Pancreas (tissue), 10 donors: ENCODE results near the gene NAB2. TPM values are rescaled to one million over a fixed set of nuclear protein-coding genes. Genes with fewer than 3 reads are reported as not detected.

ENCODE experiments used
- ATAC-seq, 4 donors: fragments of 200-7000 bp; cut with Tn5 transposase; one replicate each; pipeline versions ENCODE4 v1.8.0 to v1.9.1; 2020; ENCODE audit warnings: mild to moderate bottlenecking in 4 of 4, moderate library complexity in 4 of 4
- DNase-seq, 6 donors: peaks; one replicate each; pipeline ENCODE4 v3.0.0-alpha.2; 2020
- FAIRE-seq: peaks from 2 replicates; lab custom pipeline; 2012; peaks lifted over from hg19 to GRCh38; lab: Jason Lieb, UNC
- H3K27ac ChIP-seq, 4 donors: fragments of 200-600 bp; sonication (generic); 1 replicate in 3 of 4; 2 replicates in 1 of 4; pipeline versions ENCODE4 v1.5.0 to v1.8.0; 2020
- H3K27me3 ChIP-seq, 4 donors: fragments of 200-600 bp; one replicate each; pipeline ENCODE4 v1.8.0; 2021
- H3K36me3 ChIP-seq, 3 donors: fragments of 200-600 bp; sonication (generic) in 1 of 3; one replicate each; pipeline versions ENCODE4 v1.5.0 to v1.8.0; 2020 to 2021
- H3K4me1 ChIP-seq, 3 donors: fragments of 200-600 bp; one replicate each; pipeline ENCODE4 v1.8.0; 2021
- H3K4me3 ChIP-seq, 4 donors: fragments of 200-600 bp; sonication (generic) in 2 of 4; one replicate each; pipeline versions ENCODE4 v1.5.0 to v1.8.0; 2020 to 2021
- H3K9me3 ChIP-seq, 4 donors: fragments of 200-600 bp; one replicate each; pipeline ENCODE4 v1.8.0; 2021
- CTCF ChIP-seq, 4 donors: fragments of 200-600 bp; sonication (generic) in 3 of 4; IDR thresholded peaks; one replicate each; pipeline versions ENCODE4 v1.5.0 to v1.8.0; 2021; ENCODE audit warnings: antibody characterized with exemption in 4 of 4
- WGBS, 2 donors: extraction: QIAGEN DNeasy Blood & Tissue Kit; methylation state at CpG; one replicate each; pipeline ENCODE4 v1.1.7; 2013; 5-methylcytosine and 5-hydroxymethylcytosine counted together
- intact Hi-C, 3 donors: fragments of 100-400 bp; cut with DNase I; formaldehyde crosslinking; loops; one replicate each; pipeline versions ENCODE4 v1.11.1 to v1.14.2; 2022
- polyA plus RNA-seq, 2 donors: library from polyadenylated mRNA; stranded (reverse); fragments of 200-250 nt; gene quantifications; one replicate each; pipeline ENCODE4 v1.2.3, GENCODE V29; 2013
- total RNA-seq, 6 donors: library from RNA; stranded (reverse); fragmentation: NEBNext Ultra II Directional in 4 of 6; extraction: Animal tissue kit (Norgen Biotek cat#: 25700) in 4 of 6; gene quantifications; one replicate each; pipeline versions ENCODE4 v1.2.1 to v1.2.4, GENCODE V29; 2021 to 2023
- donor health status: healthy with polysubstance abuse.
- donor health status: DM: no; HTN: no; CAD: no; lungs with moderate emphysema.
- donor health status: DM: no; HTN: no; CAD: no.
- donor health status: control.
- donor health status: control.
- donor health status: Bipolar disorder and iron deficiency.
- donor health status: DM: yes; HTN: yes; CAD: no.
- donor health status: DM: no; HTN: no; CAD: no.
- donor health status: DM: no; HTN: no; CAD: no.
- donor health status: DM: yes; HTN: yes; CAD: no.

Gene NAB2
- total and polyA plus RNA-seq, 8 donors = 2.1 to 21.3 (median 5.6) TPM

DNA sequence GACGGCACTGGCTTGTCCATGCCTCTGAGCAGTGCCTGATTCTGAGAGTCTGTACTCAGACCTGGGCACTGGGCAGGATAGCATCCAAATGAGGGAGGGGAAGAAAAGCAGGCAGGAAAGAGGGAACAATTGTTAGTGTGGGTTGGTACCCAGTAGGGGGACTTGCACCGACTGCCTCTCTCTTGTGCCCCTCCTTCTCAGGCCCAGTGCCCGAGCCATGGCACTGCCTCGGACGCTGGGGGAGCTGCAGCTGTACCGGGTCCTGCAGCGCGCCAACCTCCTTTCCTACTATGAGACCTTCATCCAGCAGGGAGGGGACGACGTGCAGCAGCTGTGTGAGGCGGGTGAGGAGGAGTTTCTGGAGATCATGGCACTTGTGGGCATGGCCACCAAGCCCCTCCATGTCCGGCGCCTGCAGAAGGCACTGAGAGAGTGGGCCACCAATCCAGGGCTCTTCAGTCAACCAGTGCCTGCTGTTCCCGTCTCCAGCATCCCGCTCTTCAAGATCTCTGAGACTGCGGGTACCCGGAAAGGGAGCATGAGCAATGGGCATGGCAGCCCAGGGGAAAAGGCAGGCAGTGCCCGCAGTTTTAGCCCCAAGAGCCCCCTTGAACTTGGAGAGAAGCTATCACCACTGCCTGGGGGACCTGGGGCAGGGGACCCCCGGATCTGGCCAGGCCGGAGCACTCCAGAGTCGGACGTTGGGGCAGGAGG is 2.2 kb downstream of the NAB2 start:
- Histone ChIP-seq H3K27me3 (no peaks in the 10 kb centered on the region), H3K4me1 (peaks cover 0 to 6% (median 0%) of the 10 kb centered on the region in 3 donors), H3K36me3 (peaks cover 0 to 7% (median 0%) of the 10 kb centered on the region in 3 donors), H3K27ac (no peak overlapping the region), H3K9me3 (no peaks in the 10 kb centered on the region), H3K4me3 (no peak overlapping the region)
- TF ChIP-seq CTCF (IDR thresholded peaks at IDR 0.05) = no peak
- ATAC-seq = no peak
- WGBS, 2 donors = 83 to 87% methylated on average over 22 of the region's 22 CpGs
- FAIRE-seq = no peak
- DNase-seq = peak in 1 of 6 donors; percentile 60
- intact Hi-C loops = no loop called here

- intact Hi-C loops = no loop called here
- DNase-seq (peak in 1 of 6 donors; percentile 55), FAIRE-seq (no peak), ATAC-seq (no peak)
- TF ChIP-seq CTCF (IDR thresholded peaks at IDR 0.05) = no peak
- Histone ChIP-seq H3K4me1 (peaks cover 0 to 6% (median 0%) of the 10 kb centered on the region in 3 donors), H3K9me3 (no peaks in the 10 kb centered on the region), H3K4me3 (no peak overlapping the region), H3K27ac (no peak overlapping the region), H3K36me3 (peaks cover 0 to 7% (median 0%) of the 10 kb centered on the region in 3 donors), H3K27me3 (no peaks in the 10 kb centered on the region)
- 83 to 88% methylated on average over 25 of the region's 25 CpGs for WGBS, 2 donors
Measured at GRCh38 chr12:57091638-57092528, 3.0 kb downstream of the NAB2 start.

DNA sequence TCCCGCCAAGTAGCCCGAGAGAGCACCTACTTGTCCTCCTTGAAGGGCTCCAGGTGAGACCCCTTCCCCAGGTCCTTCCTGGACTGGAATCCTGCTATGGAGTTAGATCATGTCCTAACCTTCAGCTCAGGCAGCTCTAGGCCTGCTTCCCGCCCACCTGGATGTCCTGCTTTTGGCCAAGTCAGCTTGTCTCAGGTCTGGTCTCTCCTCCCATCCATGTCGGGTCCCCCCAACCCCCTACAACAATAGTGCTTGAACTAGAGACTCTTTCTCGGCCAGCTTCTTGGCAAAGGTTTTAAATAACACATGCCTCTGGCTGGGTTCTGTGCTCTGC is 3.6 kb downstream of the NAB2 start:
- H3K9me3 ChIP-seq = no peaks in the 10 kb centered on the region
- FAIRE-seq = no peak
- no peaks in the 10 kb centered on the region for H3K27me3 ChIP-seq
- peak in 1 of 6 donors; percentile 36 for DNase-seq
- H3K4me1 ChIP-seq = peaks cover 0 to 6% (median 0%) of the 10 kb centered on the region in 3 donors
- peaks cover 0 to 7% (median 0%) of the 10 kb centered on the region in 3 donors for H3K36me3 ChIP-seq
- H3K27ac ChIP-seq = no peak overlapping the region
- ATAC-seq = no peak
- intact Hi-C loops = no loop called here
- 75 to 78% methylated on average over 5 of the region's 5 CpGs for WGBS, 2 donors
- TF ChIP-seq CTCF (IDR thresholded peaks at IDR 0.05) = no peak
- no peak overlapping the region for H3K4me3 ChIP-seq

DNA sequence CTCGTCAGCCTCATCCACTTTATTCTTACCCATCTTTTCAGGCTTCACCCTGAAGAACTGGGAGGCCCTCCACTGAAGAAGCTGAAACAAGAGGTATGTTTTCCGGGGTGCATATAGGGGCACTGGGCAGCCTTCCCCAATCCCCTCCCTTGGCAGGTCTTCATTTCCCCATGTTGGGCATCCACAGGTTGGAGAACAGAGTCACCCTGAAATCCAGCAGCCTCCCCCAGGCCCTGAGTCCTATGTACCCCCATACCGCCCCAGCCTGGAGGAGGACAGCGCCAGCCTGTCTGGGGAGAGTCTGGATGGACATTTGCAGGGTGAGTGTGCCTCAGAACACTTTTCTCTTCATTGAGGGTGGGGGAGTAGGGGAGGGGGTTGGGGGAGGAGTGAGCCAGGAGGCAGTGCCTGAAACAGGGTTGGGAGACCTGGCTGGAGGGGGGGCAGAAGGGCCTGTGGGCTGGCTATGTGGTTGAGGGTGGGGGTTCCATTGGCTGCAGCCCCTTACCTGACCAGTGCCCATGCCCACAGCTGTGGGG is 4.0 kb downstream of the NAB2 start:
- no peak overlapping the region for H3K4me3 ChIP-seq
- H3K36me3 ChIP-seq = peaks cover 0 to 7% (median 0%) of the 10 kb centered on the region in 3 donors
- no peak for FAIRE-seq
- DNase-seq = peak in 1 of 6 donors; percentile 76
- WGBS, 2 donors = 85 to 86% methylated on average over 4 of the region's 4 CpGs
- H3K4me1 ChIP-seq = peaks cover 0 to 6% (median 0%) of the 10 kb centered on the region in 3 donors
- TF ChIP-seq CTCF (IDR thresholded peaks at IDR 0.05) = no peak
- intact Hi-C loops = no loop called here
- no peaks in the 10 kb centered on the region for H3K27me3 ChIP-seq
- H3K27ac ChIP-seq = no peak overlapping the region
- no peaks in the 10 kb centered on the region for H3K9me3 ChIP-seq
- ATAC-seq = no peak
